NAMALWA (cell line): Measurements from ENCODE around the gene KLHL15.
"Not testable (repeated sequence)": the region's sequence is repeated elsewhere in the genome, so short reads cannot be mapped to it uniquely, and the experiment has no call there.

Experiments
- DNase-seq: peaks from one replicate; pipeline ENCODE4 v3.0.0-alpha.2; 2015; ENCODE audit warnings: low spot score

Gene KLHL15

GRCh38 chrX:24014388-24015018 lies 12.5 kb downstream of the KLHL15 start:
- no peak for DNase-seq

DNA sequence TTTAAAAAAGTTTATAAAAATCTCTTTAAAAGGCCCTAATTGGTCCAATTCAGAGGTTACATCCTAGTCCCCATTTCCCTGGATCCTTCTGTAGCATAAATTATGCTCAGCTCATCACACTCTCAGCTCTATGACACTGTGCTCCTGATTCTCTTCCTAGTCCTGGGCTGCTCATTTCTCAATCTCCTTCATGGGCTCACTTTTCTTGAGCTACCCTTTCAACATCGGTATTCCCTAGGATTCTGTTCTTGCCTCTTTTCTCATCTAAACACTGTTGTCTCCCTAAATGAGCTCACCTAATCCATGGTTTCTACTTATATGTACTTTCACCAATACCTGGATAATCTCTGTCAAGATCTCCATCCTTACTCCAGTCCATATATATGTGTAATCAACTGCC lies 14.7 kb downstream of the KLHL15 start:
- DNase-seq: no peak

- no peak for DNase-seq
Measured at GRCh38 chrX:24005867-24006266, 21.1 kb downstream of the KLHL15 start.

- no peak for DNase-seq
Measured at GRCh38 chrX:24005028-24005427, 22.0 kb downstream of the KLHL15 start.

GRCh38 chrX:24002792-24003191 lies 24.2 kb downstream of the KLHL15 start:
- DNase-seq: no peak

DNA sequence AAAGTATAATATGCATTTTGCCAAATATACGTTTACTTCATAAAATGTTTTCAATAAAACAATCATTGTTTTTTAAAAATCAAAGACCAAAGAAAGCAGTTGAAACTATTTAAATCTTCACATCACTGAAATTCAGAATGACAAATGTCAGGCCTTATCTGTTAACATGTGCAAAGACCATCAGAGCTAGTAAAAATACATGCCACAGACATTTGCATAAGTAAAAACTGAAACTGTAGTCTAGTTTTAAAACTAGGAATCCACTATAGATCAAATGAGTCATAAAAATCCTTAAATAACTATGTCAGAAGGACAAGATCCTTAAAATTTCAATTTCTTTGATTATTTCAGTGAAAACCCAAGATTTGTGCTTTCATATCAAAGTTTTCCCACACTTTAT lies 24.8 kb downstream of the KLHL15 start:
- no peak for DNase-seq

GRCh38 chrX:23999671-24000070 lies 27.3 kb downstream of the KLHL15 start:
- no peak for DNase-seq

GRCh38 chrX:23993012-23993633 lies 33.9 kb downstream of the KLHL15 start:
- DNase-seq: no peak

- DNase-seq: no peak
Measured at GRCh38 chrX:23992431-23992830, 34.6 kb downstream of the KLHL15 start.

DNA sequence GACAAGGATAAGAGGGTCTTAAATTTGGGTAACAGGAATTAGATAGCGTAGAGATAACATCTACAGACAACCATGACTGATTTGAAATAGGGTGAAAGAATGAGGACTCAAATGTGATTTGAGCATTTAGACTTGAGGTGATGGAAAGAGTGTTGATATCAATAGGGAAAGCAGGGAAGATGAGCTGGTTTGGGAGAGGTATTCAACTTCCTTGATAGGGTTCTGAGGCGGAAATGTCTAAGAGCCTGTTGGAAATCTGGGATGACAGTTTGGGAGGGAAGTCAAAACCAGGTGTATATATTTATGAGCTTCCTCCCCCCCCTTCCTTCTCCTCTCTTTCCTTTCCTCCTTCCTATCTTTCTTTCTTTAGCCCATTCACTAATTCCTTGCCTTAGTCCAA lies 36.5 kb downstream of the KLHL15 start:
- no peak for DNase-seq

- DNase-seq: no peak
Measured at GRCh38 chrX:23989689-23990088, 37.3 kb downstream of the KLHL15 start.

GRCh38 chrX:23982891-23983290 lies 44.1 kb downstream of the KLHL15 start:
- DNase-seq: no peak

- DNase-seq: no peak
Measured at GRCh38 chrX:23981711-23982110, 45.3 kb downstream of the KLHL15 start.

DNA sequence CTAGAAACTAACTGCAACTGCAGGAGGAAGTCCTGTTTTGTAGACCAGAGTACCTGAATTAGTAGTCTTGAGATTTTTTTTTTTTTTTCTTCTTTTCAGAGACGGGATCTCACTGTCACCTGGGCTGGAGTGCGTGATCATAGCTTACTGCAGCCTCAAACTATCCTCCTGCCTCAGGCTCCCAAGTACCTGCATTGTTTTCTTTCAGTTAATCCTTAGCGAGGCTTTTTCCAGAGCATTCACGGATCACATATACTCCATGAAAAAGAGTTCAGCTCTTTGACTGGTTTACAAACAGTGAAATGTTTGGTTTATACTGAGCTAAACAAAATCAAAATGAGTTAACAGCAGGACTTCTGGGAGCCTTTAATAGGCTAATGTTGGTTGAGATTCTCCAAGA lies 45.8 kb downstream of the KLHL15 start:
- no peak for DNase-seq

GRCh38 chrX:23980011-23980441 lies 47.0 kb downstream of the KLHL15 start:
- no peak for DNase-seq

DNA sequence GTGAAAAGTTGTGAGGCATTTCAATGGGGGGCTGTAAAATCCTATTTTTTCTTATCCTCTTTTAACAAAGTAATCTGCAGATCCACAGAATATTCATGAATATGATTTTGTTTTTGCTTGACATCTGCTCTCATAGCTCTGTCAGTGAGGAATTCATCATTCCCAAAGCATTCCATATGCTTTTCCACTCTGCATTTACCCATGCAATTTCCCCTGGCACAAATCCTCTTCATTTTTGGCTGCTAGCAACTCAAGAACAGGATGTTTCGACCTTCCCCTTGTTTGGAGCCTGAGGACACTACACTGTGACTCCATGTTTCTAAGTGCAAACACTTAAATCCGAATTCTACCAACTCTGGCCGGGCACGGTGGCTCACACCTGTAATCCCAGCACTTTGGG lies 48.5 kb downstream of the KLHL15 start:
- DNase-seq: no peak

DNA sequence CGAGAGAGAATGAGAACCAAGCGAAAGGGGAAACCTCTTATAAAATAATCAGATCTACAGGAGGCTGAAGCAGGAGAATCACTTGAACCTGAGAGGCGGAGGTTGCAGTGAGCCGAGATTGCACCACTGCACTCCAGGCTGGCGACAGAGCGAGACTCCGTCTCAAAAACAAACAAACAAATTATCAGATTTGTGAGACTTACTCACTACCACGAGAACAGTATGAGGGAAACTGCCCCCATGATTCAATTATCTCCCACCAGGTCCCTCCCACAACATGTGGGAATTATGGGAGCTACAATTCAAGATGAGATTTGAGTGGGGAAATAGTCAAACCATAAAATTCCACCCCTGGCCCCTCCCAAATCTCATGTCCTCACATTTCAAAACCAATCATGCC lies 61.4 kb downstream of the KLHL15 start:
- DNase-seq: not testable (repeated sequence)

- DNase-seq: no peak
Measured at GRCh38 chrX:23964191-23964590, 62.8 kb downstream of the KLHL15 start.

DNA sequence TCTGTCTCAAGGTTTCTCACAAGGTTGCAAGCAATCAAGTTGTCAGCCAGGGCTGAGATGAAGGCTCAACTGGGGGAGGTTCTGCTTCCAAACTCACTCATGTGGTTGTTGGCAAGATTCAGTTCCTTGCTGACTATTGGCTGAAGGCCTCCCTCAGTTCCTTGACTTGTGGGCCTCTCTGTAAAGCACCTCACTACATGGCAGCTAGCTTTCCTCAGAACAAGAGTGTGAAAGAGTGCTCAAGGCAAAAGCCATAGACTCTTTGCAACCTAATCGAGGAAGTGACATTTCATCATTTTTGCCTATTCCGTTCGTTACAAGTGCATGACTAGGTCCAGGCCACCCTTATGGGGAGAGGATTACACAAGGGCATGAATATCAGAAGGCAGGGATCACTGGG lies 67.2 kb downstream of the KLHL15 start:
- DNase-seq: no peak

DNA sequence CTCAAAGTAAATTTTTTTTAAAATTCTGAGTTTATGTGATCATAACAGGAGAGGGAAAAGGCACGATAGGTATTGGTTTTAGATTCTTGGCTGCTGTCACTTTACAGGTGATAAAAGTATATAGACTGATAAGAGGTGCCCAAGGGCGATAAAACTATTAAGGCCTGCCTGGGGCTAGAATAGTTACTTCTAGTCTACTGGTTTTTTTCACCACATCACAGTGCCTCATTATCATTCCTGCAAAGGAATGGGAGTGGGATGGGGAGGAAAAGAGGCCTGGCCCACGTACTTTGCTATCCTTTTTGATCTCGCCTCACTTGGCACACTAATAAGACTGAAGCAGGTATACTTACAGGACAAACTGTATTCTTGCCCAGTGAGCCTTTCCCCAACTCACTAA lies 72.6 kb downstream of the KLHL15 start:
- DNase-seq: no peak

- DNase-seq: peak; percentile 42
Measured at GRCh38 chrX:23953908-23954269, 73.1 kb downstream of the KLHL15 start.

- DNase-seq: peak; percentile 62
Measured at GRCh38 chrX:23952984-23953907, 73.7 kb downstream of the KLHL15 start.

GRCh38 chrX:23952391-23952790 lies 74.6 kb downstream of the KLHL15 start:
- no peak for DNase-seq
